Neuronal stem cell (in vitro differentiated cells): ENCODE measurements around the gene ACY1.
"Not testable (repeated sequence)": the region's sequence is repeated elsewhere in the genome, so short reads cannot be mapped to it uniquely, and the experiment has no call there.

Source experiments
- DNase-seq: peaks from one replicate; pipeline ENCODE4 v3.0.0-alpha.2; 2013; ENCODE audit warnings: low spot score
- H2AFZ ChIP-seq: one replicate; pipeline ENCODE4 v1.6.1; 2013; ENCODE audit warnings: mild to moderate bottlenecking, low read length, inconsistent platforms
- H2AK5ac ChIP-seq: 2 replicates; pipeline ENCODE4 v1.6.1; 2013; ENCODE audit warnings: low read depth, mild to moderate bottlenecking, inconsistent platforms, low read length, moderate library complexity, mixed read lengths
- H2BK120ac ChIP-seq: 2 replicates; pipeline ENCODE4 v1.6.1; 2013; ENCODE audit warnings: low read depth, mild to moderate bottlenecking, inconsistent platforms, low read length, moderate library complexity, mixed read lengths
- H2BK12ac ChIP-seq: one replicate; pipeline ENCODE4 v1.6.1; 2013; ENCODE audit warnings: low read length, inconsistent platforms
- H2BK15ac ChIP-seq: 2 replicates; pipeline ENCODE4 v1.6.1; 2013; ENCODE audit warnings: mild to moderate bottlenecking, low read length, inconsistent platforms, mixed read lengths
- H2BK5ac ChIP-seq: one replicate; pipeline ENCODE4 v1.6.1; 2013; ENCODE audit warnings: inconsistent platforms, mild to moderate bottlenecking, low read length, moderate library complexity
- H3K14ac ChIP-seq: one replicate; pipeline ENCODE4 v1.6.1; 2013; ENCODE audit warnings: low read length, inconsistent platforms
- H3K18ac ChIP-seq: 2 replicates; pipeline ENCODE4 v1.6.1; 2013; ENCODE audit warnings: low read length, inconsistent platforms
- H3K23ac ChIP-seq: 2 replicates; pipeline ENCODE4 v1.6.1; 2013; ENCODE audit warnings: low read depth, mild to moderate bottlenecking, mixed read lengths, low read length, inconsistent platforms; ENCODE audit not compliant: poor library complexity
- H3K27ac ChIP-seq: replicated peaks from 3 replicates; pipeline ENCODE4 v1.5.1; 2013; ENCODE audit warnings: low read length, inconsistent platforms
- H3K27me3 ChIP-seq, 3 experiments: 2 replicates each; pipeline ENCODE4 v1.6.1; 2013; ENCODE audit warnings: low read length in 3 of 3, mild to moderate bottlenecking in 2 of 3, inconsistent platforms in 1 of 3, low read depth in 1 of 3, mixed read lengths in 1 of 3, moderate library complexity in 1 of 3; ENCODE audit not compliant: control insufficient read depth in 3 of 3, insufficient read depth in 3 of 3
- H3K36me3 ChIP-seq, 2 donors: replicated peaks in 1 of 2; 2 replicates each; pipeline ENCODE4 v1.6.1; 2013; ENCODE audit warnings: low read length in 2 of 2; ENCODE audit not compliant: control insufficient read depth in 2 of 2, insufficient read depth in 2 of 2
- H3K4ac ChIP-seq: 2 replicates; pipeline ENCODE4 v1.6.1; 2013; ENCODE audit warnings: inconsistent platforms, mild to moderate bottlenecking, low read length, moderate library complexity
- H3K4me1 ChIP-seq, 2 donors: 1 replicate in 1 of 2; 2 replicates in 1 of 2; pipeline ENCODE4 v1.6.1; 2013; ENCODE audit warnings: low read length in 2 of 2, low read depth in 1 of 2; ENCODE audit not compliant: control insufficient read depth in 2 of 2, insufficient read depth in 1 of 2
- H3K4me2 ChIP-seq: one replicate; pipeline ENCODE4 v1.6.1; 2013; ENCODE audit warnings: mild to moderate bottlenecking, low read length, inconsistent platforms; ENCODE audit not compliant: insufficient read depth, poor library complexity, severe bottlenecking
- H3K4me3 ChIP-seq, 2 donors: 2 replicates each; pipeline ENCODE4 v1.5.1; 2013; ENCODE audit warnings: low read length in 2 of 2, mild to moderate bottlenecking in 2 of 2, inconsistent platforms in 1 of 2, moderate library complexity in 1 of 2
- H3K79me1 ChIP-seq: one replicate; pipeline ENCODE4 v1.6.1; 2013; ENCODE audit warnings: low read depth, mild to moderate bottlenecking, inconsistent platforms, low read length, moderate library complexity
- H3K9ac ChIP-seq: one replicate; pipeline ENCODE4 v1.6.1; 2013; ENCODE audit warnings: mild to moderate bottlenecking, low read depth, low read length, inconsistent platforms; ENCODE audit not compliant: poor library complexity
- H3K9me3 ChIP-seq, 2 donors: replicated peaks in 1 of 2; 2 replicates each; pipeline versions ENCODE3 to v1.6.1; 2013; ENCODE audit warnings: low read length in 2 of 2, mild to moderate bottlenecking in 2 of 2, inconsistent platforms in 1 of 2, low read depth in 1 of 2, mixed read lengths in 1 of 2, moderate library complexity in 1 of 2; ENCODE audit not compliant: control insufficient read depth in 2 of 2, insufficient read depth in 1 of 2
- H4K8ac ChIP-seq: one replicate; pipeline ENCODE4 v1.6.1; 2013; ENCODE audit warnings: low read depth, mild to moderate bottlenecking, inconsistent platforms, low read length, moderate library complexity
- H4K91ac ChIP-seq: one replicate; pipeline ENCODE4 v1.6.1; 2013; ENCODE audit warnings: low read length, low read depth, mild to moderate bottlenecking, inconsistent platforms; ENCODE audit not compliant: poor library complexity
- WGBS, 2 donors: extraction: QIAGEN DNeasy Blood & Tissue Kit; methylation state at CpG; one replicate each; pipeline ENCODE4 v1.1.7; 2013; ENCODE audit warnings: missing lambda C conversion rate in 2 of 2, mixed read lengths in 1 of 2; ENCODE audit not compliant: insufficient read length in 2 of 2, insufficient replicate concordance in 1 of 2; ENCODE audit errors: extremely low coverage in 2 of 2; 5-methylcytosine and 5-hydroxymethylcytosine counted together

Gene ACY1

DNA sequence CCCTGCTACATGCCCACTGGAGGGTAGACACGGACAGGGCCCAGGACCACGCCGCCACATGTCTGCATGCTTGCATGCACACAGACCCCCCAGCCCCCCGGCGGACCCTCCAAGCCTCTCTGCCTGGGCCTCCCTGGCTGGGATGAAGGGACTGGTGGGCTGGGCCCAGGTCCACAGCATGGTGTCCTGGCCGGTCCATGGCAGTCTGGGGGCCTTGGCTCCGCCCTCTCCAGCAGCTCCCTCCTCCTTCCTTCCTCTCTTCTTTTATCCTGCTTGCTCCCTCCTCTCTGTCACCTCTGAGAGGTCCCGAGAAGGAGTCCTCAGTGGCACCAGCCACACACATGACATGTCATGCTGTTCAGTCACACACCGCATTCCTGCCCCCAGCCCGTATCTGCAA lies 48.6 kb downstream of the ACY1 start:
- H3K9ac ChIP-seq, result no peak overlapping the region
- H3K4me1 ChIP-seq, result peaks cover 0 to 6% of the 10 kb centered on the region in 2 donors
- H2BK15ac ChIP-seq, result peak overlapping the region; percentile 24
- H2AFZ ChIP-seq, result no peak overlapping the region
- H3K23ac ChIP-seq, result peak overlapping the region; percentile 40
- peaks cover 0 to 34% (median 0%) of the 10 kb centered on the region in 3 experiments for H3K27me3 ChIP-seq
- H2BK5ac ChIP-seq, result peak overlapping the region; percentile 7
- H3K36me3 ChIP-seq, result no peaks in the 10 kb centered on the region
- H3K79me1 ChIP-seq, result no peaks in the 10 kb centered on the region
- H4K91ac ChIP-seq, result peak overlapping the region; percentile 64
- H3K27ac ChIP-seq, result no peak overlapping the region
- no peaks in the 10 kb centered on the region for H3K9me3 ChIP-seq
- no peak overlapping the region for H3K4me2 ChIP-seq
- no peak overlapping the region for H3K4me3 ChIP-seq
- peak overlapping the region; percentile 40 for H2AK5ac ChIP-seq
- no peak overlapping the region for H2BK120ac ChIP-seq
- no CpG with 5 or more reads among the region's 10 CpGs for WGBS, 2 donors
- no peak for DNase-seq
- H2BK12ac ChIP-seq, result peak overlapping the region; percentile 65
- peak overlapping the region; percentile 66 for H4K8ac ChIP-seq
- peak overlapping the region; percentile 86 for H3K14ac ChIP-seq
- no peak overlapping the region for H3K4ac ChIP-seq
- H3K18ac ChIP-seq, result peak overlapping the region; percentile 6

- H3K4ac ChIP-seq, result no peak overlapping the region
- H2BK5ac ChIP-seq, result peak overlapping the region; percentile 78
- H2AFZ ChIP-seq, result no peak overlapping the region
- H3K9ac ChIP-seq, result peak overlapping the region; percentile 3
- peak overlapping the region; percentile 53 for H3K23ac ChIP-seq
- H2AK5ac ChIP-seq, result peak overlapping the region; percentile 56
- H3K79me1 ChIP-seq, result no peaks in the 10 kb centered on the region
- no peak overlapping the region for H3K4me3 ChIP-seq
- H2BK120ac ChIP-seq, result no peak overlapping the region
- peaks cover 0 to 44% (median 0%) of the 10 kb centered on the region in 3 experiments for H3K27me3 ChIP-seq
- peak overlapping the region; percentile 53 for H3K18ac ChIP-seq
- no peaks in the 10 kb centered on the region for H3K36me3 ChIP-seq
- H3K9me3 ChIP-seq, result no peaks in the 10 kb centered on the region
- H2BK12ac ChIP-seq, result no peak overlapping the region
- peak overlapping the region; percentile 45 for H4K91ac ChIP-seq
- no peak overlapping the region for H3K4me2 ChIP-seq
- peak overlapping the region; percentile 30 for H2BK15ac ChIP-seq
- WGBS, 2 donors, result no CpG with 5 or more reads among the region's 11 CpGs
- H4K8ac ChIP-seq, result no peak overlapping the region
- H3K14ac ChIP-seq, result peak overlapping the region; percentile 73
- no peak overlapping the region for H3K27ac ChIP-seq
- DNase-seq, result no peak
- peaks cover 0 to 8% of the 10 kb centered on the region in 2 donors for H3K4me1 ChIP-seq
Observed at GRCh38 chr3:52032702-52033408, 49.5 kb downstream of the ACY1 start.

- not testable (repeated sequence) for H4K91ac ChIP-seq, H4K8ac ChIP-seq, H2AK5ac ChIP-seq, H2BK5ac ChIP-seq, H3K14ac ChIP-seq, H3K4me2 ChIP-seq, H3K4me3 ChIP-seq, H3K27ac ChIP-seq, H3K4ac ChIP-seq, H3K36me3 ChIP-seq, H3K4me1 ChIP-seq, H3K79me1 ChIP-seq, H2BK120ac ChIP-seq, H2BK15ac ChIP-seq, H3K9ac ChIP-seq, DNase-seq, H2BK12ac ChIP-seq, H3K23ac ChIP-seq, H2AFZ ChIP-seq, H3K9me3 ChIP-seq, H3K18ac ChIP-seq
- H3K27me3 ChIP-seq, result peaks cover 0 to 53% (median 0%) of the 10 kb centered on the region in 3 experiments
- no CpG with 5 or more reads among the region's 6 CpGs for WGBS, 2 donors
Observed at GRCh38 chr3:52033748-52034147, 50.4 kb downstream of the ACY1 start.

DNA sequence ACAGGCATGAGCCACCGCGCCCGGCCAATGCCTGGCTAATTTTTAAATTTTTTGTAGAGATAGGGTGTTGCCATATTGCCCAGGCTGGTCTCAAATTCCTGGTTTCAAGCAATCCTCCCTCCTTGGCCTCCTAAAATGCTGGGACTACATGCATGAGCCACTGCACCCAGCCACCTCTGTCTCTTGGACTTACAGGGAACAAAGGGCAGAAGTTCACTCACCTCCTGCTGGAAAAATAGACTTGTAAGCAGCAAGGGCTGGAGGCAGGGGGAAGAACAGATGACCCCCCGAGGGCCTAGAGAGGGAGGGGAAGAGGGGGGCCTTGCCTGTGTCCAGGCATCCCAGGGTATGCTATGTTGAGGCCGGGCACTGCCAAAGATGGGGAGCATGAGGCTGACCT lies 50.9 kb downstream of the ACY1 start:
- Histone ChIP-seq H2BK15ac (peak overlapping the region; percentile 63), H3K27me3 (peaks cover 0 to 57% (median 0%) of the 10 kb centered on the region in 3 experiments), H2AK5ac (peak overlapping the region; percentile 85), H3K27ac (no peak overlapping the region), H3K14ac (no peak overlapping the region), H3K4ac (no peak overlapping the region), H3K36me3 (no peaks in the 10 kb centered on the region), H2BK12ac (no peak overlapping the region), H2BK5ac (peak overlapping the region; percentile 77), H3K4me3 (no peak overlapping the region), H3K9ac (no peak overlapping the region), H3K79me1 (no peaks in the 10 kb centered on the region), H3K18ac (peak overlapping the region; percentile 67), H3K4me1 (peaks cover 0 to 8% of the 10 kb centered on the region in 2 donors), H3K23ac (no peak overlapping the region), H4K91ac (no peak overlapping the region), H2AFZ (no peak overlapping the region), H3K9me3 (no peaks in the 10 kb centered on the region), H3K4me2 (no peak overlapping the region), H2BK120ac (no peak overlapping the region), H4K8ac (no peak overlapping the region)
- no CpG with 5 or more reads among the region's 5 CpGs for WGBS, 2 donors
- DNase-seq, result no peak
